OCI-LY3 (cell line): ENCODE measurements around the gene CXCL14.
"Not testable (repeated sequence)": the region's sequence is repeated elsewhere in the genome, so short reads cannot be mapped to it uniquely, and the experiment has no call there.

ENCODE experiments used
- CTCF ChIP-seq: fragments of 200-600, 300-600 bp; sonication (generic); IDR thresholded peaks from 2 replicates; pipeline ENCODE4 v1.5.1; 2014; ENCODE audit warnings: antibody characterized with exemption, low read length, low read depth
- EZH2phosphoT487 ChIP-seq: fragments of 200-600 bp; shearing (Covaris generic); IDR thresholded peaks from 2 replicates; pipeline ENCODE4 v1.6.1; 2018; ENCODE audit warnings: antibody characterized with exemption, mixed run types, low read depth

- not testable (repeated sequence) for TF ChIP-seq CTCF, EZH2phosphoT487
Measured at GRCh38 chr5:135529576-135529975, 49.2 kb downstream of the CXCL14 start.
